Panc1 (cell line): ENCODE data around the gene CRTC1. TPM values are rescaled to one million over a fixed set of nuclear protein-coding genes. Genes with fewer than 3 reads are reported as not detected.
"Not testable (repeated sequence)": the region's sequence is repeated elsewhere in the genome, so short reads cannot be mapped to it uniquely, and the experiment has no call there.

Experiments
- ATAC-seq: fragments of 200-7000 bp; cut with Tn5 transposase; 2 replicates; pipeline ENCODE4 v1.9.1; 2020; ENCODE audit warnings: mild to moderate bottlenecking, moderate library complexity
- BruUV-seq: library from RNA; stranded (reverse); fragments of 400-500 nt; replicated peaks from 2 replicates; lab custom pipeline; 2021; lab: Mats Ljungman, UMichigan
- CTCF ChIA-PET: fragments of 300-600 bp; sonication (Branson Sonifier 250); formaldehyde crosslinking; loops from one replicate; lab custom pipeline; 2022; ENCODE audit warnings: antibody characterized with exemption; lab: Charles Lee
- POLR2A ChIA-PET: fragments of 300-600 bp; sonication (Branson Sonifier 250); formaldehyde crosslinking; loops from one replicate; lab custom pipeline; 2022; ENCODE audit warnings: antibody characterized with exemption; lab: Charles Lee
- DNase-seq: peaks from one replicate; pipeline ENCODE4 v3.0.0-alpha.2; 2010; ENCODE audit warnings: low read depth, low spot score
- H3K27ac ChIP-seq: 2 replicates; pipeline ENCODE4 v1.5.1; 2011; ENCODE audit warnings: mild to moderate bottlenecking, low read length, inconsistent platforms
- H3K27me3 ChIP-seq: fragments of 200-500 bp; sonication (Bioruptor generic); 2 replicates; pipeline ENCODE4 v1.6.0; 2014; ENCODE audit warnings: low read length, inconsistent platforms; ENCODE audit not compliant: control insufficient read depth, insufficient read depth
- H3K36me3 ChIP-seq: fragments of 200-500 bp; sonication (Bioruptor generic); 2 replicates; pipeline ENCODE4 v1.5.1; 2014; ENCODE audit warnings: inconsistent platforms, mild to moderate bottlenecking, low read length, moderate library complexity; ENCODE audit not compliant: control insufficient read depth, insufficient read depth
- H3K4me1 ChIP-seq: 2 replicates; pipeline ENCODE4 v1.5.1; 2011; ENCODE audit warnings: inconsistent platforms, mild to moderate bottlenecking, low read length, moderate library complexity; ENCODE audit not compliant: control insufficient read depth, insufficient read depth
- H3K4me3 ChIP-seq, 2 experiments: 2 replicates each; pipeline ENCODE4 v1.5.1; 2011 to 2012; ENCODE audit warnings: low read depth in 2 of 2, low read length in 2 of 2, mild to moderate bottlenecking in 2 of 2, inconsistent platforms in 1 of 2, moderate library complexity in 1 of 2
- H3K9me3 ChIP-seq: fragments of 200-500 bp; sonication (Bioruptor generic); 2 replicates; pipeline ENCODE4 v1.5.1; 2014; ENCODE audit warnings: low read depth, mild to moderate bottlenecking, inconsistent platforms, low read length, moderate library complexity; ENCODE audit not compliant: control insufficient read depth, insufficient read depth
- CTCF ChIP-seq: fragments of 450-650 bp; IDR thresholded peaks from 2 replicates; pipeline ENCODE4 v1.5.1; 2017; ENCODE audit warnings: mild to moderate bottlenecking
- POLR2AphosphoS5 ChIP-seq: IDR thresholded peaks from 2 replicates; pipeline ENCODE4 v1.6.1; 2012; ENCODE audit warnings: mild to moderate bottlenecking, low read depth, low read length, moderate library complexity
- REST ChIP-seq, 2 experiments: IDR thresholded peaks; 2 replicates each; pipeline ENCODE4 v1.6.1; 2011 to 2012; ENCODE audit warnings: low read depth in 2 of 2, control low read depth in 1 of 2, low read length in 1 of 2, mild to moderate bottlenecking in 1 of 2, moderate library complexity in 1 of 2; ENCODE audit not compliant: insufficient read depth in 1 of 2
- SIN3A ChIP-seq: IDR thresholded peaks from 2 replicates; pipeline ENCODE4 v1.6.1; 2012; ENCODE audit warnings: low read depth, mild to moderate bottlenecking, low read length, moderate library complexity, borderline replicate concordance; ENCODE audit not compliant: insufficient read depth
- TCF7L2 ChIP-seq: IDR thresholded peaks from 2 replicates; pipeline ENCODE4 v1.6.1; 2011; ENCODE audit warnings: mild to moderate bottlenecking, low read depth, low read length, inconsistent platforms
- in situ Hi-C: cut with HindIII; loops from 2 replicates; pipeline ENCODE4 v1.10.0; 2016; ENCODE audit warnings: low sequenced_read_pairs, low pct_unique_long_range_greater_than_20kb
- intact Hi-C: fragments of 100-400 bp; cut with micrococcal nuclease; formaldehyde crosslinking; loops from one replicate; pipeline ENCODE4 v1.10.0; 2022; ENCODE audit not compliant: unreplicated experiment
- total RNA-seq: library from RNA; stranded (reverse); gene quantifications from one replicate; pipeline ENCODE4 v1.2.1, GENCODE V29; 2021; ENCODE audit not compliant: unreplicated experiment

The CRTC1 gene
- total RNA-seq, 1 experiment from 2014 or later = 18.2 TPM

- CTCF ChIA-PET = no interaction called here
- DNase-seq (no peak), ATAC-seq (no peak)
- POLR2A ChIA-PET = no interaction called here
- H3K4me1 ChIP-seq = no peaks in the 10 kb centered on the region
- TF ChIP-seq REST (IDR thresholded peaks at IDR 0.05; ENCODE audit: insufficient read depth in 1 of 2, low read depth in 2 of 2, low read length in 1 of 2) (no peak), TCF7L2 (no peak), POLR2AphosphoS5 (no peak), CTCF (no peak), SIN3A (no peak)
- H3K9me3 ChIP-seq = no peaks in the 10 kb centered on the region
- intact Hi-C loops (no loop called here), in situ Hi-C loops (no loop called here)
- BruUV-seq = no TSS peak
- H3K36me3 ChIP-seq = no peaks in the 10 kb centered on the region
- no peak overlapping the region for H3K27ac ChIP-seq
- no peak overlapping the region for H3K4me3 ChIP-seq
- H3K27me3 ChIP-seq = no peaks in the 10 kb centered on the region
These were observed 125.8 kb downstream of the CRTC1 start for GRCh38 chr19:18809149-18809868.

- H3K4me1 ChIP-seq, CTCF ChIA-PET, intact Hi-C loops, BruUV-seq, H3K27ac ChIP-seq, ATAC-seq, H3K9me3 ChIP-seq, H3K4me3 ChIP-seq, H3K36me3 ChIP-seq, DNase-seq, POLR2A ChIA-PET, H3K27me3 ChIP-seq, in situ Hi-C loops: not testable (repeated sequence)
These were observed 128.2 kb downstream of the CRTC1 start for GRCh38 chr19:18811638-18812037.

- CTCF ChIA-PET = no interaction called here
- POLR2A ChIA-PET = no interaction called here
- intact Hi-C loops = no loop called here
- no TSS peak for BruUV-seq
- Histone ChIP-seq H3K36me3 (no peaks in the 10 kb centered on the region), H3K27ac (no peak overlapping the region), H3K27me3 (no peaks in the 10 kb centered on the region), H3K4me3 (no peak overlapping the region), H3K9me3 (no peaks in the 10 kb centered on the region), H3K4me1 (no peaks in the 10 kb centered on the region)
- in situ Hi-C loops = no loop called here
- no peak for DNase-seq
- no peak for ATAC-seq
- TF ChIP-seq POLR2AphosphoS5 (no peak), REST (IDR thresholded peaks at IDR 0.05; ENCODE audit: insufficient read depth in 1 of 2, low read depth in 2 of 2, low read length in 1 of 2) (no peak), TCF7L2 (no peak), CTCF (no peak), SIN3A (no peak)
These were observed 130.6 kb downstream of the CRTC1 start for GRCh38 chr19:18814063-18814462.
